Urinary bladder (tissue), 4 donors: ENCODE measurements around the gene HAPSTR1. TPM values are rescaled to one million over a fixed set of nuclear protein-coding genes. Genes with fewer than 3 reads are reported as not detected.

ENCODE experiments used
- DNase-seq: peaks from one replicate; pipeline ENCODE4 v3.0.0-alpha.2; 2015; ENCODE audit errors: extremely low spot score
- H3K27ac ChIP-seq: one replicate; pipeline ENCODE4 v1.5.1; 2013; ENCODE audit warnings: low read depth, mild to moderate bottlenecking, moderate library complexity
- H3K36me3 ChIP-seq: one replicate; pipeline ENCODE4 v1.6.1; 2013; ENCODE audit warnings: mild to moderate bottlenecking, moderate library complexity; ENCODE audit not compliant: insufficient read depth
- H3K4me1 ChIP-seq: one replicate; pipeline ENCODE4 v1.6.1; 2013; ENCODE audit warnings: mild to moderate bottlenecking, moderate library complexity; ENCODE audit not compliant: insufficient read depth
- H3K4me3 ChIP-seq: one replicate; pipeline ENCODE4 v1.5.1; 2013; ENCODE audit warnings: low read depth, low read length
- whole genome bisulfite sequencing: extraction: QIAGEN DNeasy Blood & Tissue Kit; methylation state at CpG from one replicate; pipeline ENCODE4 v1.1.7; 2013; 5-methylcytosine and 5-hydroxymethylcytosine counted together
- polyA plus RNA-seq: library from polyadenylated mRNA; stranded (reverse); fragments of 200-250 nt; gene quantifications from one replicate; pipeline ENCODE4 v1.2.3, GENCODE V29; 2013
- total RNA-seq: library from RNA; depleted of rRNA; stranded (reverse); fragments of >200 nt; gene quantifications from one replicate; pipeline ENCODE4 v1.2.3, GENCODE V29; 2014
- donor health status: healthy with polysubstance abuse.
- donor health status: healthy.

The HAPSTR1 gene
- total and polyA plus RNA-seq, 2 donors: 16.9 to 69.1 TPM

- Histone ChIP-seq H3K36me3 (no peaks in the 10 kb centered on the region), H3K27ac (no peak overlapping the region), H3K4me3 (no peak overlapping the region), H3K4me1 (peaks cover 2% of the 10 kb centered on the region)
- DNase-seq: no peak
- 84% methylated on average over 17 of the region's 17 CpGs for WGBS
These were observed 34.4 kb downstream of the HAPSTR1 start for GRCh38 chr16:9125658-9126505.

- WGBS: 84% methylated on average over 2 of the region's 2 CpGs
- no peak overlapping the region for H3K4me3 ChIP-seq
- no peaks in the 10 kb centered on the region for H3K36me3 ChIP-seq
- no peak for DNase-seq
- H3K4me1 ChIP-seq: peaks cover 2% of the 10 kb centered on the region
- no peak overlapping the region for H3K27ac ChIP-seq
These were observed 35.2 kb downstream of the HAPSTR1 start for GRCh38 chr16:9126609-9127008.

- DNase-seq: no peak
- Histone ChIP-seq H3K4me1 (peaks cover 2% of the 10 kb centered on the region), H3K27ac (no peak overlapping the region), H3K4me3 (no peak overlapping the region), H3K36me3 (no peaks in the 10 kb centered on the region)
- WGBS: 69% methylated on average over 14 of the region's 14 CpGs
These were observed 37.2 kb downstream of the HAPSTR1 start for GRCh38 chr16:9128346-9129342.

- Histone ChIP-seq H3K4me1 (no peaks in the 10 kb centered on the region), H3K27ac (no peak overlapping the region), H3K36me3 (no peaks in the 10 kb centered on the region), H3K4me3 (no peak overlapping the region)
- DNase-seq: no peak
- WGBS: 95% methylated on average over 5 of the region's 5 CpGs
These were observed 42.9 kb downstream of the HAPSTR1 start for GRCh38 chr16:9134306-9134705.

- 42% methylated on average over 5 of the region's 5 CpGs for WGBS
- Histone ChIP-seq H3K4me3 (no peak overlapping the region), H3K27ac (no peak overlapping the region), H3K4me1 (no peaks in the 10 kb centered on the region), H3K36me3 (no peaks in the 10 kb centered on the region)
- no peak for DNase-seq
These were observed 43.3 kb downstream of the HAPSTR1 start for GRCh38 chr16:9134739-9135138.

GRCh38 chr16:9135797-9136196 lies 44.4 kb downstream of the HAPSTR1 start:
- no peaks in the 10 kb centered on the region for H3K4me1 ChIP-seq
- DNase-seq: no peak
- H3K36me3 ChIP-seq: no peaks in the 10 kb centered on the region
- no peak overlapping the region for H3K27ac ChIP-seq
- H3K4me3 ChIP-seq: no peak overlapping the region
- 48% methylated on average over 8 of the region's 8 CpGs for WGBS

- no peak overlapping the region for H3K27ac ChIP-seq
- no peak for DNase-seq
- WGBS: 93% methylated on average over 13 of the region's 13 CpGs
- H3K36me3 ChIP-seq: no peaks in the 10 kb centered on the region
- H3K4me3 ChIP-seq: no peak overlapping the region
- no peaks in the 10 kb centered on the region for H3K4me1 ChIP-seq
These were observed 45.2 kb downstream of the HAPSTR1 start for GRCh38 chr16:9136596-9136995.

GRCh38 chr16:9138021-9138680 lies 46.7 kb downstream of the HAPSTR1 start:
- H3K4me1 ChIP-seq: no peaks in the 10 kb centered on the region
- no peak for DNase-seq
- H3K27ac ChIP-seq: no peak overlapping the region
- no peak overlapping the region for H3K4me3 ChIP-seq
- no peaks in the 10 kb centered on the region for H3K36me3 ChIP-seq
- WGBS: 80% methylated on average over 14 of the region's 14 CpGs

- H3K36me3 ChIP-seq: no peaks in the 10 kb centered on the region
- 14% methylated on average over 21 of the region's 21 CpGs for WGBS
- H3K4me3 ChIP-seq: no peak overlapping the region
- H3K27ac ChIP-seq: no peak overlapping the region
- H3K4me1 ChIP-seq: no peaks in the 10 kb centered on the region
- no peak for DNase-seq
These were observed 47.5 kb downstream of the HAPSTR1 start for GRCh38 chr16:9138731-9139501.

- Histone ChIP-seq H3K4me3 (no peak overlapping the region), H3K36me3 (no peaks in the 10 kb centered on the region), H3K4me1 (no peaks in the 10 kb centered on the region), H3K27ac (no peak overlapping the region)
- WGBS: 96% methylated on average over 7 of the region's 7 CpGs
- DNase-seq: no peak
These were observed 48.5 kb downstream of the HAPSTR1 start for GRCh38 chr16:9139965-9140364.
